Measurements from ENCODE around the gene EBF3.

DNA sequence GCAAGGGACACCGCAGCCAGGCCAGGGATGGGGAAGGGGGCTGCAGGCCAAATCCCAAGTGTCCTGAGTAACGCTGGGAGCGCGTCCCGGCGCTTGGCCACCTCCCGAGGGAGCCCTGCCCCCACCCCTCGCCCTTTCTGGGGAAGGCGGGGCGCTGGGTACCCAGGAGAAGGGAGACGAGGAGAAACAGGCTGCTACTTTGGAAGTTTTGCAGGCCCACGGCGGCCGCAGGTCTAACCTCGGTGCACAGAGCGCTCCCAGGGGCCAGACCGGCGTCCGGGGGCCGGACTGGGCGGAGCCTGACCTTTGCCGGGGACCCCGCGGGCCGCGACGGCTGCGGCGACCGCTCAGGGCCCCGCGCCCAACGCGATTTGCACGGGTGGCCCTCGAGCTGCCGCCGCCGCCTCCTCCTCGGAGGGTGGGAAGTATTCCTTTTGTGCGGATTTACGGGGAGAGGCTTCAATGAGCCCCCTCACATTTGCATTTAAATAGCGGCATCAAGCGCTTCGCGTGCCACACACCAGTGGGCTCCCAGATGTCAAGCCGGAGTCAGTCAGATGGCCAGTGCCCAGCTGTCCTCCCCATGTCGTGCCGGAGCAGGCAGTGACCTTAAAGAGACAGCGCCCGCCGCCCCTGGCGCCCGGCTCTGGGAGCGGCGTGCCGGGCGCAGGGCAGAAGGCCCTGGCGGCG, 3.0 kb upstream of the EBF3 start:
- TF ChIP-seq, protein P1, sequence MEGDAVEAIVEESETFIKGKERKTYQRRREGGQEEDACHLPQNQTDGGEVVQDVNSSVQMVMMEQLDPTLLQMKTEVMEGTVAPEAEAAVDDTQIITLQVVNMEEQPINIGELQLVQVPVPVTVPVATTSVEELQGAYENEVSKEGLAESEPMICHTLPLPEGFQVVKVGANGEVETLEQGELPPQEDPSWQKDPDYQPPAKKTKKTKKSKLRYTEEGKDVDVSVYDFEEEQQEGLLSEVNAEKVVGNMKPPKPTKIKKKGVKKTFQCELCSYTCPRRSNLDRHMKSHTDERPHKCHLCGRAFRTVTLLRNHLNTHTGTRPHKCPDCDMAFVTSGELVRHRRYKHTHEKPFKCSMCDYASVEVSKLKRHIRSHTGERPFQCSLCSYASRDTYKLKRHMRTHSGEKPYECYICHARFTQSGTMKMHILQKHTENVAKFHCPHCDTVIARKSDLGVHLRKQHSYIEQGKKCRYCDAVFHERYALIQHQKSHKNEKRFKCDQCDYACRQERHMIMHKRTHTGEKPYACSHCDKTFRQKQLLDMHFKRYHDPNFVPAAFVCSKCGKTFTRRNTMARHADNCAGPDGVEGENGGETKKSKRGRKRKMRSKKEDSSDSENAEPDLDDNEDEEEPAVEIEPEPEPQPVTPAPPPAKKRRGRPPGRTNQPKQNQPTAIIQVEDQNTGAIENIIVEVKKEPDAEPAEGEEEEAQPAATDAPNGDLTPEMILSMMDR (IDR thresholded peaks at IDR 0.05) = no peak
- TF ChIP-seq POLR2A (IDR thresholded peaks at IDR 0.05) = no peak
